Fibroblast of lung (primary cell): ENCODE measurements around the gene NAA50.

Experiments used
- EZH2 ChIP-seq: IDR thresholded peaks from 2 replicates; pipeline ENCODE4 v1.5.1; 2012; ENCODE audit warnings: low read length, control low read depth, mild to moderate bottlenecking; ENCODE audit errors: missing control alignments
- TF ChIP-seq, protein P1 (sequence below), 2 donors: IDR thresholded peaks in 1 of 2; conservative IDR thresholded peaks in 1 of 2; 1 replicate in 1 of 2; 2 replicates in 1 of 2; pipeline ENCODE4 v1.5.1; 2011 to 2012; ENCODE audit warnings: low read length in 2 of 2, control low read depth in 1 of 2, inconsistent platforms in 1 of 2, low read depth in 1 of 2, mild to moderate bottlenecking in 1 of 2

DNA sequence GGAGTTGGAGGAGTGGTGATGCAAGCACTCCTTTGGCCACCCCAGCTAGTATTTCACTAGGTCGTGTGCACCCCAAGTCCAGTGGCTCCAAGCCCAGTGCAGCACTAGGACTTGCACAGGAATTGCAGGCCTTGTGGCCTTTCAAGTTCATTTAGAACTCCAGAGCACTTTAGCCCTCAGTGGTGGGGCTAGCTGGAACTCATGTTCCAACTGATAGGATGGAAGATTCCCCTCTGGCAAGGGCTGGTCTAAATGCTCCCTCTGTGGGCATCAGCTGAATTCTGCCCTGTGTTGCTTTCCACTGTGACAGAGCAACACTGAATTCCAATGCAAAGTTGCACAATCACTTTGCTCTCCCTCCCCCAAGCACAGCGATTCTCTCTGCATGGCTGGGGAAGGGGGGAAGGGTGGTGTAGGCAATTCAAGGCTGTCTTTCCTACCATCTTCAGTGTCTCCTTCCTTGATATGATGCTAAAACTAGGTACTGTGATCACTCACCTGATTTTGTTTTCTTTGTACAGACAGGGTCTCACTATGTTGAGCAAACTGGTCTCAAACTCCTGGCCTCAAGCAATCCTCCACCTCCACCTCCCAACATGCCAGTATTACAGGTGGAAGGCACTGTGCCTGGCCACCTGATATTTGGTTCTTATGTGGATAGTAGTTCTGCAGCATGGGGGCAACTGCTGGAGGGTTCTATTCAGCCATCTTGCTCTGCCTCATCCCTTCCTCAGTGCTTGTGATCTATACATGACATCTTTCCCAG, 59.9 kb downstream of the NAA50 start:
- TF ChIP-seq, protein P1, sequence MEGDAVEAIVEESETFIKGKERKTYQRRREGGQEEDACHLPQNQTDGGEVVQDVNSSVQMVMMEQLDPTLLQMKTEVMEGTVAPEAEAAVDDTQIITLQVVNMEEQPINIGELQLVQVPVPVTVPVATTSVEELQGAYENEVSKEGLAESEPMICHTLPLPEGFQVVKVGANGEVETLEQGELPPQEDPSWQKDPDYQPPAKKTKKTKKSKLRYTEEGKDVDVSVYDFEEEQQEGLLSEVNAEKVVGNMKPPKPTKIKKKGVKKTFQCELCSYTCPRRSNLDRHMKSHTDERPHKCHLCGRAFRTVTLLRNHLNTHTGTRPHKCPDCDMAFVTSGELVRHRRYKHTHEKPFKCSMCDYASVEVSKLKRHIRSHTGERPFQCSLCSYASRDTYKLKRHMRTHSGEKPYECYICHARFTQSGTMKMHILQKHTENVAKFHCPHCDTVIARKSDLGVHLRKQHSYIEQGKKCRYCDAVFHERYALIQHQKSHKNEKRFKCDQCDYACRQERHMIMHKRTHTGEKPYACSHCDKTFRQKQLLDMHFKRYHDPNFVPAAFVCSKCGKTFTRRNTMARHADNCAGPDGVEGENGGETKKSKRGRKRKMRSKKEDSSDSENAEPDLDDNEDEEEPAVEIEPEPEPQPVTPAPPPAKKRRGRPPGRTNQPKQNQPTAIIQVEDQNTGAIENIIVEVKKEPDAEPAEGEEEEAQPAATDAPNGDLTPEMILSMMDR (conservative IDR thresholded peaks at IDR 0.05 in 1 of 2, IDR thresholded peaks at IDR 0.05 in 1 of 2; ENCODE audit: low read depth in 1 of 2, low read length in 2 of 2): no peak
- no peak for TF ChIP-seq EZH2
